Activated T-cell treated with anti-CD3 and anti-CD28 coated beads for 24 hours (primary cell): Measurements from ENCODE around the gene RAD51B.
"Not testable (repeated sequence)": the region's sequence is repeated elsewhere in the genome, so short reads cannot be mapped to it uniquely, and the experiment has no call there.

Experiments used
- DNase-seq: peaks from one replicate; pipeline ENCODE4 v3.0.0-alpha.2; 2020; ENCODE audit warnings: low read depth

The RAD51B gene

DNA sequence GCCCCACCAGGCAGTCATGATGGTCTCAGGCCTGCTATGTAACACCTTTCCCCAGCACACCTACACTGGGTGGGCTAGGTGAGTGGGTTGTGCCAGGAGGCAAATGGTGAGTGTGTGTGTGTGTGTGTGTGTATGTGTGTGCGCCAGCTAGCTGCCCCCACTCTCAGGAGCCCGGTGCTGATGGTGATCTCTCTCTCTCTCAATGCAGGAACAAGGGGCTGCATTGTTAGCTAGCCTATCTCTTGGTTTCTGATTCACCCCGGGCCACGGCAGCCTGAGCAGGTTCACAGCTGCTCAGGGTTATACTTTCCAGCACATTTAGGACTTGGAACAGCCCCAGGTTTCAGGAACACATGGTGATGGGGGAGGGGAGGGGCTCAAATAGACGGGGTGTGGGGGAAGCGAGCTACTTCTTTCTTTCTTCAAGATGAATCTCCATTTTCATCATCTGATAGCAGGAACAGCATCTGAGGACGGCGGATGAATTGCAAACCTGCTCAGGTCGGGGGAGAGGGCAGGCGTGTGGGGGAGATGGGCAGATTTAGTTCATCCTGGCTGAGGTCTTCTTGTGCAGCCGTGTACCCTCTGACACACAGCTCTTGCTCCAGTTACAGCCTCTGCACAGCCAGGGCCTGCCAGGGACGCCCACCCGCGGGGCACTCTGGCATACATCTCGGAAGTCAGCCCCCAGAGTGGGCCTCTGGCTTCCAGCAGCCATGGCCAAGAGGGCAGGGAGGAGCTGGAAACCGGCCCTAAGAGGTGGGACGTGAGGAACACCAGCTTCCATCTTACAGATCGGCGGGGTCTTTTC lies 835.6 kb downstream of the RAD51B start:
- no peak for DNase-seq

DNA sequence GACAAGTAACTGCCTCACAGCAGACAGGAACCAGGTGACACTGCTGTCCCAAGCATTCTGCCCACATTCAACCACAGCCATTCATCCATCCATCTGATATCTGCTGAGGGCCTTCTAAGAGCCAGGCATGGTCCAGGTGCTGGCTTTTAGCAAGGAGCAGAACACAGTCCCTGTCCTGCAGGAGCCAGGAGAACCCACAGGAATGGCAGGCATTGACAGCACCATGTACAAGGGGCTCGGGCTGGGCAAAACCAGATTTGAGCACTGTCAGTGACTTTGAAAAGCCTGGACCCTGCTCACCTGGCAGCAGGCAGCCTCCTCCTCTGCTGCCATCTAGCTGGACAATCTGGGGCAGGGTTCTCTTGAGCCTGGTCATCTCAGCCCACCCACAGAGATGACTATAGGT lies 836.3 kb downstream of the RAD51B start:
- DNase-seq, result no peak

DNA sequence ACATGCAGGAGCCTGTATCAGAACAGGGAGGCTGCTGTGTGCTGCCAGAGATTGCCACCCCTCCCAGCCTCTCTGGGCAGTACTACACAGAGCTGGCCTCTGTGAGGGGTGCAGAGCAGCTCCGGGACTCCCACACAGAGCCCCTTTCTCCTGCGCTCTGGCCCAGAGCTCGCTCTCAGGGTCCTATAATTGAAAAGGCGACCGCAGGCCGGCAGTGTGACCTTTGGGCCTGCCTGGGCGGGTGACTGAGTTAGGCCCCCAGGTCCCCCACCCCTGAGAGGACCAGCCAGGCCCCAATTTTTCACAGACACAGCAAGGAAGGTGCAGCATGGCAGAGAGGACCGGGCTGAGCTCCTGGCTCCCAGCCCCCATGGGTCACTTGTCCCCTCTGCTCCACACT lies 836.9 kb downstream of the RAD51B start:
- no peak for DNase-seq

DNA sequence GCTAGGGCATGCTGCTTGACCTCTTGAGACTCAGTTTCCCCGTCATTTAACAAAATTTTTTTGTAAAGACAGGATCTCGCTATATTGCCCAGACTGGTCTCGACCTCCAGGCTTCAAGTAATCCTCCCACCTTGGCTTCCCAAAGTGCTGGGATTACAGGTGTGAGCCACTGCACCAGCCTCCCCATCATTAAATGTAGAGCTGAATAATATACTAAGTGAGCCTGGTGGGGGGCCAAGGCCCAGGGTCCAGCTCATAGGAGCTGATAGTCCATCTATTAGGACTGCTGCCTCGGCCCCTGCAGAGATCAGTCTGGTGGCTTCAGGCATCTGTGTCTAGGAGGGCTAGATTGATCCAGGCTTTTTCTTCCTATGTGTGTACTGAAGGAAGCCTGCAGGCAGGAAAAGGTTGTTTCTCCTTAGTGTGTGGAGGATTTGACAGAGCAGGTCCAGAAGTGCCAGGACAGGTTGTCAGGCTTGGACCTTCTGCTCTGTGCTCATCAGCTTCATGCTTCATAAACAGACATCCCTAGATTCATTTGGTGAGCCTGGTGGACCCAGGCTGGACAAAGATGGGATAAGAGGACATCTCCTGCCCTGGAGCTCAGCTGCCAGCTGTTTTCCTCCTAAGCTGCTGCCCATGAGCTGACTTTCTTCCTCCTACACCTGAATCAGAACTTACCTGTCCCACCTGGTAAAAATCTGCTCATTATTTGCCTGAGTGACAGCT lies 837.9 kb downstream of the RAD51B start:
- DNase-seq, result no peak

DNA sequence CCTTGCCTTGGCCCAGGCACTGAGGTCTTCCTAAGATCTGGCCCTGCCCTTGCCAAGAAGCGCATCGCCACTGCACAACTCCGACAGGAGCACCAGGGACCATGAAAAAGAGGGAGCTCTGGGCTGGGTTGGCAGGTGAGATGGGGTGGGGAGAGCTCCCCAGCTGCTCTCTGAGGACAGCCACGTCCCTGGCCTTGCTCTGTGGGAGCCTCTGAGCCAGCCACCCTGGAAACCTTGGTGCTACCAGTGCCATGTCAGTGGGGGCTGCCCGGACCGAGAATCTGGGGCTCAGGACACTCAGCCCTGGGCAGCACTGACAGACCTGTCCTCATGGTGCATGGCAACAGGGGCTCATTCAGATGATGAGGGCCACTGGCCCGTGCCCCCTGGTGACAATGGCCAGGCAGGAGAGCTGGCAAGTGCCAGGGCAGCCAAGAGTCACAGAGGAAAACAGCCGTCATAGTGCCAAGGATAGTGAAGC lies 838.5 kb downstream of the RAD51B start:
- DNase-seq, result no peak

DNA sequence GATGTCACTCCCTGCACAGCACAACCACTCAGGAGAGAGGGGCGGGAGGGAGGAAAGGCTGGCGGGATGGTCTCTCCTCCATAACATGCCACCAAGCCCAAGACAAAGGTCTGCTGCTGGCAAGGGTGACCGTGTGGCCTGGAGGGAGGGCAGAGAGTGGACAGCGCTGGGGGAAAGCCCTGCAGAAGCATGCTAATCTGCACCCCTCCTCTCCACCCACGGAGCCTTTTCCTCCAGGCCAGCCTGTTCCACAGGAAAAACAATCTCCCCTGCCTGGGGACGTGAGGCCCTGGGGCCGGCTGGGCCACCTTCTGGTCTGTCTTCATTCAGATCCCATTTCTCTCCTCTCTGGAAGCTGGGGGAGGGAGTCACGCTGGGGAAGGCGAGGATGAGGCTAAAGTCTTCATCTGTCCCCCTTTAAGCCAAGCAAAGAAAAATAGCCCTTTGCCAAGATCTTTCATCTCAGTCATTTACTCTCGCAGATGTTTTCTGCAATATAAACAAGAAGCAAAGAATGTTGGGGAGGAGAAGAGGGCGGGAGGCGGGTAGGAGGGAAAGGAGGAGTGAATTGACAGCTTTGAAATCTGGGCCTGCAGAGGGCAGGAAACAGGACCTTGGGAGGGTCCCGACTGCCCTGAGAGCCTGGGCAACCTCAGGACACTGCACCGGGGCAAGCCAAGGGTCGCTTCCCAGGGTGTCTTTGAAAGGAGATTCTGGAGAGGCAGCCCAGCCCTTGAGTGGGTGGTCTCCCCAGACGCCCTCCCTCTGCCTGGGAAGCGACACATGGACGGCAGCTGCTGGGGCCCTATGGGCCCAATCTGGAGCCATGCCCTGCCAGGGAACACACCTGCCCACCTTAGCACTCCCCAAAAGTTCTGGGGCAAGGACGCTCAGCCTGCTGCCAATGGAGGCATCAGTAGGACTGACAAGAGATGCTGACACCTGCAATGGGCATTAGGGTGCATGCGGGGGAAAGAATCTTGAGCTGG lies 839.7 kb downstream of the RAD51B start:
- no peak for DNase-seq

DNA sequence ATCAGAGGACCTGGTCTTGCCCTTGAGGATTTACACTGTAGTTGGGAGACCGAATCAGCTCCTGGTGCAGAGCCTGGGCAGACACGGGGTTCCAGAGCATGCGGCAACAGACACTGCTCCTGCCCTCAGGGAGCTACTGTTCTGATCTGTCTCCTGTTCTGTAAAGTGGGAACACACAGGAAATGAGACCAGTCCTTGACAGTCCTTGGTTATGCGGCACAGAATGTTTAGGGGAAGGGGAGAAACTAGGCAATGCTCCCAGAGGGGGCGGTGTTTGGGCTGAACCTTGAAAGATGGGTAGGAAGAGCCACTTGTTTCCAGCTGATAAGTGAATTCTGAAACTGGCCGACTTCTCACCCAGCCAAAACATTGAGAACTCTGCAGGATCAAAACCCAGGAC lies 840.9 kb downstream of the RAD51B start:
- no peak for DNase-seq

DNA sequence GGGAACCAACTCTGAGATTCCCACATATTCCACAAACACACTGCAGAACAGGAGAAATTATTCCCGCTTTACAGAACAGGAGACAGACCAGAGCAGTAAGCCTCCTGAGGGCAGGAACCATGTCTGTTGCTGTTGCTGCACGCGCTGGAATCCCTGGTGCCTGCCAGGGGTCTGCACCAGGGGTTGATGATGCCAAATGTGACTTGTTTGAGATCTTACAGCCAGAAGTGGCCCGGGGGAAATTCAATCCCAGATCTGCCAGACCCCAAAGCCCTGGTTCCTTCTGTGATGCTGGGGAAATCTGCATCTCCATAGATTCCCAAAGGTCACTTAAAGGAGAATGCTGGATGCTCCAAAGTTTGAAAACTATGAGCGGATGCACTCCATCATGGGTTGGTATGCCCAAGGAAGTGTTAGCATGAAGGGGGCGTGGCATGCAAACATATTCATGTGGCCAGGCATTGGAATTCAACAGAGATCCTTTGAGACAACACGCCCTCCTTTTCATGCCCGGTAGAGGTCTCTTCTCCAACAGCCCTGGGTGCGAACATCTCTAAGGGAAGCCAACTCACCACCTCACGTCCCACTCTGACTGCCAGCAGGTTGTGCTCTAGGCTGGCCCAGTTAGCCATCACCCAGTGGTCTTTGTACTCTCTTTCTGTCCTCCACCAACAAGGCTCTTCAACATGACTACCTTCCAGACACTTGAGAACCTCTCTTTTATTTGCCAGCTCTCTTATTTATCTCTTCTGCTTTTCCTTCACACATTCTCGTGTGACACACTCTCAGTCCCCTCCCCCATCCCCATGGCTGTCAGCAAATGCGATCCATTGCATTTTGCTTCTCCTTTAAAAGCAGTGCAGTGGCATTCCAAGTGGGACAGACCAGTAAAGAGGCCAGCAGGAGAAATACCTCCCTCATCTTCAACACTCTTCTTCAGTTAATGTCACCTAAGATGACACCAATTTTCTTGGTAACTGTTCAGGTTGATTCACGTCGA lies 841.9 kb downstream of the RAD51B start:
- no peak for DNase-seq

DNA sequence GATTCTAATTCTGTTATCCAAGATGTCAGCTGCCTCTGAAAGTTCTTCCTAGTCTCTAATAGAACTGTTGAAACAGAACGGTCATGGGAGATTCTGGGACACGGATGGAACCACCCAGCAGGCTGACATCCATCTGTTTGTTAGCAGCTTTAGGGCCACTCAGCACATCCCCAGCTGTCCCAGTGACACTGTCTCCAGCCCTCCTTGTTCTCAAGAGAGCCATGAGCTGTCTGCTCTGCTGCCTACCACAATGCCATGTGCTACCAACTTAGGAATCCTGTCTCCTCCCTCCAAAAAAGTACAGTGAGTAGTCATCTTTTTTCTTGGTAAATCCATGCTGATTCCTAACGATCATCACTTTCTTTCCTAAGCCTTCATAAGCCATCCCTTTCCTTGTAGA lies 842.8 kb downstream of the RAD51B start:
- no peak for DNase-seq

DNA sequence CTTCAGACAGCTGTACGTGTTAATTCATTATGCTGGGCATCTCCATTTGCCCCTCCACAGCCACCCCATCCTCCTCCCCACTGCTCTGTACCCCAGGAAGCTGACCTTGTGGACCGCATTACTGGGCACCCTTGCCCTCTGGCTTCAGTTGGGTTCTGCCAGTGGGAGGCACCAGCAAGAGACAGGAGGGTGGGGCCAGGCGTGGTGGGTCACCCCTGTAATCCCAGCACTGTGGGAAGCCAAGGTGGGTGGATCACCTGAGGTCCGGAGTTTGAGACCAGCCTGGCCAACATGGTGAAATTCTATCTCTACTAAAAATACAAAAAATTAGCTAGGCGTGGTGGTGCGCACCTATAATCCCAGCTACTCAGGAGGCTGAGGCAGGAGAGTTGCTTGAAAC lies 843.2 kb downstream of the RAD51B start:
- not testable (repeated sequence) for DNase-seq

DNA sequence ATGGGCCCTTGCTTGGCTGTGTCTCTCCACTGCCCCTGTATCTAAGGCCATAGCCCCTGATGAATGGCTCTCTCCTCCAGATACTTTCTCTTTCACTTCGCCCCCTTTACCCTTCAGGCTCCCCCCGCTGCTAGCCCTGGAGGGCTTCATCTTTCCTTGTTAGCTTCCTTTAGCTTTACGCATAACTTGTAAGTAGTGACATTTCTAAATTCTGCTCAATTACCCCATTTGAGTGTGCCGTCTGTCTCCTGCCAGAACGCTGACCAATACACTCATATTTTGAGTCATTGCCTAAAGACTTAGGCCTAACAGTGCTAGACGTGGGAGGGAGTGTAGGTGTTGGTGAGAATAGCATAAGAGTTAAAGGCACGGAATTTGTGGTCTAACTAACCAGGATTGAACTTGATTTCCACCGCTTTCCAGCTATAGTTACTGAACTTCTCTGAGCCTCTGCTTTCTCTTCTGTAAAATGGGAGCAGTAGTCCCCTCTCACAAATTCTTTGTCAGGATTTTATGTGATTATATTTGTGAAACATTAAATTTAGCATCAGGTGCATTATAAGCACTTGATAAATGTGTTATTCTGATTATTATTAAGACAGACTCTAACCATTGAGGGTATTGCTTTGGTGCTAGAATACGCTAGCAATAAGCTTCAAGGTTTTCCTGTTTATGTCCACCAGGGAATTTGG lies 844.0 kb downstream of the RAD51B start:
- DNase-seq, result peak; percentile 42

DNA sequence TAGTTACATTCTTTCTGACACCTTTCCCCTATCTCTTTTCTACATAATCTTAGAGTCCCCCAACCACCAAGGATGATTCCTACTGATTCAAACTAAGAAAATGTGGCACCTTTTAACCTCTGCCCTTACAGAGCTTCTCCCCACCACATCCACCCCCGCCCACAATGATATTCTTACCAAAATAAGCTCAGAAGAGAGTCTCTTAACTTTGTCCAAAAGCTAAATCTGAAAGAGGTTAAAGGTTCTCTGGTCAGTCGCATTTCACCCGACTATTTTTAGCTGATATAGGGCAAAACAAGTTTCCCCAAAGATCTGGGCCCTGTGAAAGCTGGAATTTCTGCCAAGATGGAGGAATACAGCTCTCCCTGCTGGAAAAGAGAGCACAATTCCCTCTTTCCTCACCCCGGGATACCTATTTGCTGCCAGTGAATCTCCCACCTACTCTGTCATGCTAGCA lies 844.7 kb downstream of the RAD51B start:
- no peak for DNase-seq

DNA sequence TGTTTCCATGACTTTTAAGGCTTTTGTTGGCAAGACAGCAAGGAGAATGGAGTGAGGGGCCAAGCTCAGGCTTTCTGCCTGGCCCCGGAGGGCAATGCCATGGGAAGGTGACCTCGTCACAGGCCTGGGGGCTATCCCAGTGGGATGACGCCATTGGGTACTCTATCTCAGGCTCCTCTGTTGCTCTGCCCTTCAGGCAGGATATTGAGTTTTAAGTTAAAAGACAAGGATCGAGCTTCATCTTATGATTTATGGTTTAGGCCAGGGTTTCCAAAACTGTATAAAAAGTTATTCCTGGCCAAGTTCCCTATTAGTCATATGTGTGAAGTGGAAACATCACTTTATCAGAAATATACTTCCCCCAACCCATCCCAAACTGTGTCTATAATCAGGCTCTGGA lies 845.6 kb downstream of the RAD51B start:
- no peak for DNase-seq

DNA sequence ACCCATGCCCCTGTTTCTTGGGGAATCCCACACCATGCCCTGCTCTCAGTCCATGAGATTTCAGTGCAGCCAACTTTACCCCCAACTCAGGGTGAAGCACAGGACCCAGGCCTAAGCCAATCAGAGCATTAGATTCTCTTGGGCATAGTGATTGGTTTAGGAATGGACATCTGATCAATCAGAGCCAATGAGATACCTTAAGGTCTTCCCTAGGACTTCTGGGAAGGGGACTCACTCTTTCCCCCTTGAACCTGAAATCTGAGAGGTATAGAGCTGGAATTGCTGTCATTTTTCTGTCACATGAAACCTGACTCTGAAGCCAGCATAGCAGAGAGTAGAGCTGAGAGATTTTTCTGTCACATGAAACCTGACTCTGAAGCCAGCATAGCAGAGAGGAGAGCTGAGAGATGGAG lies 846.2 kb downstream of the RAD51B start:
- DNase-seq, result no peak

DNA sequence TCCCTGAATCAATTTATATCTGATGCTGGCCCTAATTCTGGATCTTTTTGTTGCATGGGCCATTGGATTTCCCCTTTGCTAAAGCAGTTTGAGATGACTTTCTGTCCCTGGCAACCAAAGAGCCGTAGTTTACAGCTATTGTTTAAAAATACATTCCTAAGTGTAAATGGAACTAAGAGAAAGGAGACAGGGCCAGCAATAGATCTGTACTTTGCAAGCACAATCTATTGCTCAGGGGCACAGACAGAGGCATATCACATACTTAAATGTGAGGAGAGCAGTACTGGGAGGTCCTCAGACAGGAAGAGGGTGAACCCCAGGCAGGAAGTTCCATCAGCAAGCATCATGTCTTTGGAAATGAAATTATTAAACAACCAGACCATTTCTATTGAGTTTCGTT lies 846.7 kb downstream of the RAD51B start:
- no peak for DNase-seq

DNA sequence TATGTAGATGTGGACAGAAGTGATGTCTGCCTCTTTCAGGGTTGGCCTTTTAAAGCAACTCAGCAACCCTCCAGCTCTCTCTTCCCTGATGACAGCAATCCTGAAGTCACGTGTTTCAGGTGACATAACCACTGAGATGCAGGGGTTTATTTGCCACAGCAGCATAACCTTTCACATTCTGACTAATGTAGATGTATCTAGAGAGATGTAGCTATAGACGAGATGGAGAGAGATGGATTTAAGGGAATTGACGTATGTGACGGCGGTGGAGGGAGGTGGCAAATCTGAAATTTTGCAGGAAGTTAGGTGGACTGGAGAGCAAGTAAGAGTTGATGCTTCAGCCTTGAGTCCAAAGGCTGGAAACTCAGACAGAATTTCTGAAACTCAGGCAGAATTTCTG lies 847.3 kb downstream of the RAD51B start:
- no peak for DNase-seq

DNA sequence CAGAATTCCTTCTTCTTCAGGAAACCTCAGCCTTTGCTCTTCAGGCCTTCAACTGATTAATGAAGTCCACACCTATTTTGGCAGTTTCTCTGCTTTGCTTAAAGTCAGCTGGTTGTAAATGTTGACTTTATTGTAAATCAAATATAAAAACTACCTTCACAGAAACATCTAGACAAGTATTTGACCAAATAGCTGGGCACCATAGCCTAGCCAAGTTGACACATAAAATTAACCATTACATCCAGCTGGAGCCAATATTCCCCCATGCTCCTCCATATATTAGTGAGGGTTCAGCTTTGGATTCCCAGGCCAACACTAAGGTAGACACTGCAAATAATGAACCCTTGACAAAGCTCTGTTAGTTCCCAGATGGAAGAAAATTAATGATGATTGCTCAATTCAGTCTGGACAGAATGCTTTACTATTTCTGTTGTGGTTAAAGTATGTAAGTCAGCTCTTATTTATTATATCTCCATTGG lies 847.8 kb downstream of the RAD51B start:
- DNase-seq, result no peak

DNA sequence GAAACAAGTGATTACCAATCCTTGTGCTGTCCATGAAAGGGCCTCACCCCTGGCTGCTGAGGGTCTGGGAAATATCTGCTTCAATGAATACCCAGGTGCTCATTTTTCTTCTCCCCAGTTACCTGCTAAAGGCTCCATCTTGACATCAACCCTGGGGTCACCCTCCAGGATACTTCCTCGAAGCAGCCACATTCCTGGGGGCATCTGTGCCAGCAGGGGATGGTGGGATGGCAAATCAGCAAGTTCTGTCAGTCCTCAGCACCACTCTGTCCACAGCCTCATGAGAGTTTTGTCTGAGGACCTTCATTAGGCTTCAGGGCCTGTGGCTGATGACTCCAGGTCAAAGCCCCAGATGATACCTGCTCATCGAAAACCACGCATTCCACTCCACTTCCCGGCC lies 848.4 kb downstream of the RAD51B start:
- no peak for DNase-seq

DNA sequence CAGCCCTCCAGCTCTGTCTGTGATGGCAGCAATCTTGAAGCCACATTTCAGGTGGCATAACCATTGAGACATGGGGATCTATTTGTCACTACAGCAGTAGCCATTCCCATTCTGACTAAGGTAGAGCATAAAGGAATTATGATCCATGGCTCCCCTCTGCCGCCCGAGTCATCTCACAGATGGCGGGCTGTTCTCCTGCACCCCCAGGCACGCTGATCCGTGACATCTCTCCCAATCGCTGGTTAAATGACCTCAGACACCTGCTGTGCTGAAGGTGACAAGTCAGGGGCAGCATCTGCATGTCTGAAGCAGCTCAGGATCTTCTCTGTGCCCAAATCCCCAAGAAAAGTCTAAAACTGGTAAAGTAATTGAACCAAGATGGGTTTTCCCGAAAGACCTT lies 849.0 kb downstream of the RAD51B start:
- DNase-seq, result no peak

DNA sequence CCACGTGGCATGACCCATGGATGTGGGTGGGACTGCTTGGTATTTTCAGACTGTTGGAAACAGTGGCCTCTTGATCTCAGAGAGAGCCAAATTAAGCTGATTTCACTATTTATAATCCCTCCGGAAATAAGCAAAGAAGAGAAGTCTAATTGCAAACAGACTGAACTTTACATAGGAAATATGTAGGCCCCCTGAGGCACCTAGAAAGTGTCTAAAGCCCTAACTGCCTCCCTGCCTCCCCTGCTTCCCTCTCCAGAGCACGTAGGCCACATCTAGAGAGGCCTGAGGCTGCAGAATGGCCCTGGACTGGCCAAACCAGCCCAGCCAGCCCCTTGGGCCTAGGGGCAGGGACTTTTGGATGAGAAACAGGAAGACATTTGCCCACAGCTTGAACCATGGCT lies 849.5 kb downstream of the RAD51B start:
- DNase-seq, result no peak
